GM19463 (cell line): ENCODE results near the gene GRIP2.

Source experiments
- ATAC-seq: cut with Tn5 transposase; IDR thresholded peaks from one replicate; pipeline ENCODE4 v1.9.1; 2021; ENCODE audit warnings: mild to moderate bottlenecking, moderate library complexity; ENCODE audit not compliant: unreplicated experiment

GRIP2 gene

GRCh38 chr3:14508505-14508819 is 31.7 kb downstream of the GRIP2 start:
- no peak for ATAC-seq

DNA sequence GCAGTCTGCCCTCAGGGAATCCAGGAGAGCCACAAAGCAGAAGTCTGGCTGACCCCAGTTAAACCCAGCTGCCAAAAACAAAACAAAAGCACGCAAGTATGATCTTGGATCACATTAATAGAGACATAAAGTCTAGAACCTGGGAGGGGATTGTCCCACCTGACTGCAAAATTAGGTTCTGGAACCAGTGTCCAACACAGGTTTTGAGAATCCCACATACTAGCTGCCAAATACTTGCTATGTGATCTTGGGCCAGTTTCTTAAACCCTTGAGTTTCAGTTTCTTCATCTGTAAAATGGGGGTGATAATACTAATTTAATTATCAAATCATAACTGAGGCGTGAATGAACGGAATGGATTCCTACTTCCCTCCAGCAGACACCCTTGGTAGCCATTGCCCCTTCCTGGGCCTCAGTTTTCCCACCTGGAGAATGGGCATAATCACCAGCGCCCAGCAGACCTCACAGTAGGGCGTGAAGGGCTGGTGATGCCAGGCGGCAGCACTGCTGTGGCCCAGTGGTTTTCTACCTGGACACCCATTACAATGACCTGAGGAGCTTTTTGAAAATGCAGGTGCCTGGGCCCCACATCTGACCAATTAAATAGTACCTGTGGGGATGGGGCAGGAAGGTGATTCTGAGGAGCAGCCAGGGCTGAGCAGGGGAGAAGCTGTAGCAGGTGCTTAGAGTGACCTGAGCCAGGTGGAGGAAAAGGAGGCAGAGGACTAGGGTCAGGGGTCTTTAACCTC is 32.2 kb downstream of the GRIP2 start:
- no peak for ATAC-seq

DNA sequence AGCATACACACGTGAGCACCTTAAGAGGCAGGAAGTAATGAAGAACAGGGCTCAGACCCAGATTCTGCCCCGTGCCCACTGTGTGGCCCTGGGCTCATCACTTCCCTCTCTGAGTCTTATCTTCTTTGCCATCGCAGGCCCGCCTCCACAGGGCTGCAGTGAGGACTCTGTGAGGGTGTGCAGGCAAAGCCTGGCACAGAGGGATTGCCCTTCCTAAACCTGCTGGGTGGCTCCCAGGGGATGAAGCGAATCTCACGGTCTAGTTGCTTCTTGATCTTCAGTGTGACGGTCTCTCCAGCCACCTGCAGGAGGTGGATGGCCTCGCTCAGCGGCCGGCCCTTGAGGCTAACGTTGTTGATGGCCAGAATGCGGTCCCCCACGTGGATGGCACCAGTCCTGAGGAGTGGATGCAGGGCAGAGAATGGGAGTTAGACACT is 32.8 kb downstream of the GRIP2 start:
- no peak for ATAC-seq

- ATAC-seq, result no peak
Measured at GRCh38 chr3:14506626-14507304, 33.4 kb downstream of the GRIP2 start.

- no peak for ATAC-seq
Measured at GRCh38 chr3:14505803-14506500, 34.2 kb downstream of the GRIP2 start.

DNA sequence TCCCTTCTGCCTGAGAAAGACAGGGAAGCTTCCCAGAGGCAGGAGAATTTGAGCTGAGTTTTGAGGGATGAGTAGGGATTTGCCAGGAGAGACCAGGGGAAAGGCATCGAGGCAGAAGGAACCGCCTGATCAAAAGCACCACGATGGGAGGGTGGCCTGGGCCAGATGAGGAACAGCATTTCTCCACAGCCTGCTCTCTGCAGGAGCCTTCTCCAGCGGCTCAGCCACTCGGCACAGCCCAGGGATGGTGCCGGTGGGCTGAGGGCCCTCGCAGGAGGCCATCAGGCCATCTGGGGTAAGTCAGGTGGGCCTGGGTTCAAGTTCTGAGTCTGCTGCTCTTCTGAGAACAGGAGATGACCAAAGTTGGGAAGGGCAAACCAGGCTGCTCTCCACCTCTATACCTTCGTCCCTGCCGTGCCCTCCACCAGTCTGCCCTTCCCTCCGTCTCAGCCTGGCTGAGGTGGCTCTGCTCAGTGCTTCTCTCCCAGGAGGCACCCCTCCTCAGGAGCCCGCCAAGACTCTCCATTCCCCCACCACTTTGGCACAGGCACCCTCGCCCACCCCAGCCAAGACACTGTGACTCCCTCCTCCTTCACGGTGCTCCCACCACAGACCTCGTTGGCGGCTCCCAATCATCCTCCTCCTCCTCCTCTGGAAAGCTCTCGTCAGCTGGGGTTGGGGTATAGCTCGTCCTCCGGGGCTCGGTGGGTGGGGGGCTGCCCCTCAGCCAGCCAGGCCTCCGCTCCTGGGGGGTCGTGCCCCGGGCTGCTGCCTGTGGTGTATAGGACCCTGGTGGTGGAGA is 34.9 kb downstream of the GRIP2 start:
- ATAC-seq, result no peak

DNA sequence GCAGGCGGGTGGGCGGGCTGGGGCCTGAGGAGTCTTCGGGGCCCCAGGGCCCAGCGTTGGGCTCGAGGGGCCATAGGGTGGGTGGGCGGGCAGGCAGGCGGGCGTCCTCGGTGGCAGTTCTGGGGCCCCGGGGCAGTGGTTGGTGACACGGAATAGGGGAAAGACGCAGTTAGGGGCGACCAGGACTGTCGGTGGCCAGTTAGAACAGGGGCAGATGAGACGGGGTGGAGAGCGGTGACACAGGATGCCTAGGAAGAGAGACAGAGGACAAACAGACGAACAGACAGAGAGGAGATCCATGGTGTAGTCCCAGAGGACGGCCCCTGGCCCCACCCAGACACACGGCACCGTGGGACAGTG is 36.5 kb downstream of the GRIP2 start:
- no peak for ATAC-seq

DNA sequence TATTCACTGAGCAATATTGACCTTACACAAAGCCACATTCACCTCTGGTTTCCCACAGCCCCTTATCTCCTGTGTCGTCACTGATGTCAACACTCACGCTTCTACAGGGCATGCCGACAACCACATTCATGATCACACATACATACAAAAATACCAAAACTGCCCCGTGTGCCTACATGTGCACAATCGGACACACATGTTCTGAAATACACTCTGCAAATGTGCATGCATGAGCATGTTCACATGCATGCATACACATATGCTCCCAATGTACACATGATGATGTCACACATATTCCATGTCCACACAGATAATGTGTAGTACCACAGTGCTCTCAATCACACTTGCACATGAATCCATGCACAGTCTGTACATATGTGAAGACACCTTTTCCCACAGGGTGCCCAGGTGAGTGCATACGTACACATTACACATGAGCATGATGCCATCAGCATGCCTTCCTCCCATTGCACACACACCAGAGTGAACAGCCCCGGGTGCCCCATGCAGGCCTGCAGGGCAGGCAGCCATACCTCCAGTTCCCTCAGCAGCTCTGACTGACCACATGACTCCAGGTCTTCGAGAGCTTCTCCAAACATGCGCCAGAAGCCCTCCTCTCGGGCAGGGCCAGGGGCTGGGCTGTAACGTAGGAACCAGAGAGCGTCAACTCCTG is 37.0 kb downstream of the GRIP2 start:
- no peak for ATAC-seq

- ATAC-seq, result no peak
Measured at GRCh38 chr3:14502472-14502871, 37.7 kb downstream of the GRIP2 start.

GRCh38 chr3:14497321-14497720 is 42.8 kb downstream of the GRIP2 start:
- no peak for ATAC-seq

DNA sequence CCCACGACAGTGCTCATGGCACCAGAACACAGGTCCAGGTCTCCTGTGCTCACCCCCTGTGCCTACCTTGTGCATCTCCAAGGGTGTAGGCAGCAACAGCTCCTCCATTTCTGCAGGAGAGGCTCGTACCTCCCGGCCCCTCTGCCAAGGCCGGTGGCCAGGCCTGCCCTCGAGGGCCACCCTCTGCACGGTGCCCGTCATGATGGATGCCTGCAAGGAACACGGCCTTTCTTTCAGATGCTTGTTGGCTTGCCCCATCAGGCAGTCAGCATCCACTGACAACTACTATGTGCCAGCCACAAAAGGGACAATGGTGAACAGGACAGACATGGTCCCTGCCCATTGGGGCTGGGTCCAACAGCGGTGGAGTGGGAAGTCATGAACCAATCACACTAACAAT is 43.8 kb downstream of the GRIP2 start:
- no peak for ATAC-seq

GRCh38 chr3:14494973-14495300 is 45.2 kb downstream of the GRIP2 start:
- no peak for ATAC-seq

DNA sequence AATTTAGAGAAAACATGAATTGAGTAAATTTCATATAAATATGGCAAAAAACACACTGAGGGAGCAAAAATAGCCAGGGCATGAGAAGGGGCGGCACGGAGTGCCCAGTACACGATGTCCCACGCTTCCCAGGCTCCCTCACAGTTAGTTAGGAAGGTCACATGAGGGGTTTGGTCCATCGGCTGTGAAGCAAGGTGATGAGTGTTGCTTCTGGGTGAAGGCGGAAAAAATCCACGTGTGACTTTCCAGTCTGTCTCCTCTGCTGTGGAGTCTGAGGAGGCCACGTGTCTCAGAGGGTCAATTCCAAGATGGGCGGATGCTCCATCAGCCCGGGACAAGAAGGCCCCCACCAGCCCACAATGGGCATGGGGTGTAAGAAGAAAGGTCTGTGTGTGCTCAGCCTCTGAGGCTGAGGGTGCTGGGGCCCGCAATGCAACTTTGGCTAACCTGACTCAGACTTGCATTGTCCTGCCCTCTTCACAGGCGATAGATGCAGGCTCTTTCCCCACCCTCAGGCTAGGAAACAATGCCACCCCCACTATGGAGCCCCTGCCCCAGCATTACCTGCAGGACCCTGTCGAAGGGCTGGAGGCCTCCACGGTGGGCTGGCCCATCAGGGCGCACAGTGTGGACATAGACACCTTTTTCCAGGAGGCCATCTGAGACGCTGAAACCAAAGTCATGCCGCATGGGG is 45.7 kb downstream of the GRIP2 start:
- no peak for ATAC-seq

DNA sequence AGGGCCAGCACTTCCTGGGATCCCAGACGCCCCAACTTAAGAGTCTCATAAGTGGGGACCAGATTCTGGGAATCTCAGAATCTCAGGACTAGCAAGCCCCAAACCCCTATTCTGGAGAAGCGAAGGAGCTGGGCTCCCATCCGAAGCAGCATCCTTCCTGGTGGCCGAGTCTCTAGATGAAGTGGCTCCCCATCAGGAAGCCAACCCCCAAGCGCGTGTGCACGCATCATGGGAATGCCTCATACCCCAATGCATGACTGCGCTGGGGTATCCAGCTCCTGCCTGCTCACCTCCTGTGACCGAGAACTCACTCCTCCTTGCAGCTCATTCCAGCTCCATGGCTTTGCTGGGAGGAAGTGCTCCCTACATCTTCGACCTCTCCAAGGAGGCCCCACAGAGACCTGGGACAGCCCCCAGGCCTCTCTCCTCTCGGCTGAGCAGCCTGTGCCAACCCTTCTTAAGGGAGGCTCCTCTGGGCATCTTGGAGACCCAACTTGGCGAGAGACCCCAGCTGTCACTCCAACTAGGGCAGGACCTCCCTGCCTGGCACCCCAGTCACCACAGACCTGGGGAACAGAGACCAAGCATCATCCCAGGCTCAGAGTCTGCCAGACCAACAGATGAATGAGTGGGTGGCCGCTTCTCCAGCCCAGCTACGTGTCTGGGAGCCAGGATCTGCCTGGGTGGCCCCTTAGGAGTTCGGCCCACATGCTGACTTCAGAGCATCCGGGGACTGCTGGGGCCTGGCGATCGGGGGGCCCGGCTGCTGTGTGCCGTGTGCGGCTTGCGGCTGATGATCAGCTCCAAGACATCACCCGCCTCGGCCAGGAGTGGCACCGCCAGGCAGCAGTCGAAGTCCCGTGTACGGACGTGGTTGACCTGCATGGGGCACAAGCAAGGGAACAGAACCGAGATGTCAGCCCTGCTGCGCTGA is 46.9 kb downstream of the GRIP2 start:
- ATAC-seq, result no peak

DNA sequence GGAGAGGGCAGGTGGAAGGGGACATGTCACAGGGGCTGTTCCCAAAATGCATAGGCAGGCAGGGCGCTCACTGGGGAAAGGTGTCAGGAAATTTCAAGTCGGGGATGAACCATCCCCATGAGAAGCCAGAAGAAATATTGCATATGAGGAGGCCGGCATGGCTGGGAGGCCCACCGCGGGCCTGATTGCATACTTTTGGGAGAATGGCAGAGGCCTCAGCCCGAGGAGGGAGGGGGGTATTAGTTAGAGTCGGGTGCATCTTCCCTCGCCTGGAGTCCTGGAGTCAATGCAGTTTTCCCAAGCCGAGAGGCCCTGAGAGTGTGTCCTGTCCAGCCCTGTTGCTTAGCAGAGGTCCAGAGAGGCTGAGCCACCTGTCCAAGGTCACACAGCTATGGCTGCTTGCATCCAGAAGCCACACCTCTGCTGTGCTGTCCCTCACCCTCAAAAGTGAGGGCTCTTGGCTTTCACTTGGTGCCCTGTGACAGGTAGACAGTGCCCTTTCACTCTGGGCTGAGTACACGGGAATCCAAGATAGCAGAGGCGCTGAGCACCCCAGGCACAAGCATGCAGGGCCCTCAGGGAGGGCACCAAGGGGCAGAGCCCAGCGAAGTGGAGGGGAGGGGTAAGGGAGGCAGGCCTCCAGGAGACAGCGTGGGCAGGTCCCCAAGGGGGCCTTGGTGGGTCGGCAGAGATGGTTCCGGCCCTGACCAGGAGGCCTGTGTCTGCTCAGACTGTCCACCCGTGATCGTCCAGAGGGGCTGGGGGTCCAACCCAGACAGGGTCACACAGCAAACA is 48.5 kb downstream of the GRIP2 start:
- ATAC-seq, result no peak

- ATAC-seq, result no peak
Measured at GRCh38 chr3:14490831-14491230, 49.3 kb downstream of the GRIP2 start.

DNA sequence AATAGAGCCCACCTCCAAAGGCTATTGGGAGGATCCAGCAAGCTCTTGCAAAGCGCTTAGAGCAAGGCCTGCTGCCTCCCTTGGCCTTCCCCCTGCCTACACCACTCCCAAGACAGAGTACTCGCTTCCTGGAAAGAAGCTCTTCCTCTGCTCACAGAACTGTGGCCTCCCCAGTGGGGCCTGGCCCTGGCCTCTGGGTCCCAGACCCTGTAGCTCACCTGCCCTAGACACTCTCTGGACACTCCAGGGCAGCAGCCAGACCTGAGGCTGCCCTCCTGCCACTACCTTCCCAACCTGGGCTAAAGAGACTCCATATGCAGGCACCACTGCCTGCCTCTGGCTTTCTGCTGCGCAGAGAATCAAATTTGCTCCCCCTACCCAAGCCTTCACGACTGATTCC is 49.9 kb downstream of the GRIP2 start:
- no peak for ATAC-seq

DNA sequence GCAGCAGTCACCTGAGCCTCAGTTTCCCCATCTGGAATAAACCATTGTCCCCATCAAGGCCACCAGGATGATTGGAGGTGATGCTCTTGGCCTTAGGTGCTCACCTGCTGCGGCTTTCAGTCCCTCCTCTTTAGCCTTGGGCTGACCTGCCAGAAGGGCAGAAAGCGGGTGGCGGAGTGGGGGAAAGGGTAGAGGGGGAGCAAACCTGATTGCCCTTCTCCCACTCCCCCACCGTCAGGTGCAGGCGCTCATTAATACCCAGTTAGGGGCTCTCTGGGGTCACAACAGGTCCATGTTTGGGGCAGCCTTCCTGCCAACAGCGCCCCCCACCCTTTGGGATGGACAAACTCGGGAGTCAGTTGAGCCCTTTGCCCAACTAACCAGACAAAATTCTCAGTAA is 50.5 kb downstream of the GRIP2 start:
- ATAC-seq, result no peak
